Measurements from ENCODE around the gene HAAO. TPM values are rescaled to one million over a fixed set of nuclear protein-coding genes. Genes with fewer than 3 reads are reported as not detected.

HAAO gene
- total and polyA plus RNA-seq, 2 of the 8 experiments (the other 6 are each of a cell fraction or from before 2014, with no cell fraction given), result 2.5 to 7.0 TPM

DNA sequence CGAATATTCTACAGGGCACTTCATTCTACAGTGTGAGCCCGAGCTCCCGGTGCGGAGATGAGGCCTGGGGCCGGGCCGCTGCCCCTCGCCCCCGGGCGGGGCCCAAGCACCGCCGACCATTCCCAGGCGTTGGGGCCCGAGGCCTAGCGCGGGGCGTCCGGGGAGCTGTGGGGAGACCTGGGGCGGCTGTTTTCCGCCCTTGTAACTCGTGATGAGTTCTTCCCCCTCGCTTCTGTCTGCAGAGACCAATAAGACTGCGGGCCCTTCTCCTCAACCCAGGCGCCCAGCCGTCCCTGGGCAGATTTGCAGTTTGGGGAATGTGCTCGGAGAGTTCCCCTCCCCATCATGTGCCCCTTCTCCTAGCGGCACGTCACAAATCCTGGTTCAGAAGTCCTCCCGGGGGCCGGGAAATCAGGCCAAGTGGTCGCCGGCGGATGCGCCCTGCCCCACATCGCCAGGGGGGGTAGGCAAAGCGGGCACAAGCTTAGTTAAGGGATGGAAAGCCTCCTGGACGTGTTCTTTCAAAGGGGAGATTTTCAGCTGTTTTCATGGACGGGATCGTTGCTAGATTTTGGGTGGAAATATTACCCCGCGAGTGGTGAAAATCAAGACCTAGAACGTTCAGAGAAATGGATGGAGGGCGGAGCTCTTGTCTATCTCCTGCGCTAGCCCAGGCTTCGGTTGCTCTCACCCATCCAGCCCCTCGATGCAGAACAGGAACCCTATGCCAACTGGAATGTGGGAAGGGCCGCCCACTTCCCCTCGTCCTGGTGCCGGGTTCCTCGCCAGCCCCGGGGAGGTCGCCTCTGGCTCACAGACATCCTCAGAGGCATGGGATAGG is 18.8 kb upstream of the HAAO start (continued):
- no peak; the same call in 1 of the 2 replicates for TF ChIP-seq CHD1 (IDR thresholded peaks at IDR 0.05; ENCODE audit: low read depth, low read length)
- TF ChIP-seq CTBP2 (IDR thresholded peaks at IDR 0.05; ENCODE audit: borderline replicate concordance, insufficient read depth, insufficient read length, low read length), result peak; percentile 62
- no peak for TF ChIP-seq RXRA (IDR thresholded peaks at IDR 0.05; ENCODE audit: insufficient read depth, low read depth, low read length)
- peak; percentile 26 for TF ChIP-seq KDM4A (IDR thresholded peaks at IDR 0.05; ENCODE audit: low read depth, low read length, severe bottlenecking)
- 0 out of 2 replicates have a peak, but pooled peaks have one; percentile 43 for TF ChIP-seq SUZ12 (IDR thresholded peaks at IDR 0.05; ENCODE audit: low read length)
- TF ChIP-seq NRF1 (IDR thresholded peaks at IDR 0.05; ENCODE audit: low read depth, low read length), result no peak
- no peak for TF ChIP-seq KDM1A (IDR thresholded peaks at IDR 0.05; ENCODE audit: borderline replicate concordance, low read length)
- TF ChIP-seq YY1 (IDR thresholded peaks at IDR 0.05; ENCODE audit: low read depth, low read length), result no peak
- TF ChIP-seq MAX (IDR thresholded peaks at IDR 0.05), result peak; percentile 59
- 0 out of 2 replicates have a peak, but pooled peaks have one; percentile 3 for TF ChIP-seq SP4 (IDR thresholded peaks at IDR 0.05; ENCODE audit: low read length)
- no peak for TF ChIP-seq SIX5 (IDR thresholded peaks at IDR 0.05; ENCODE audit: low read depth, low read length)
- no peak for TF ChIP-seq CEBPB (IDR thresholded peaks at IDR 0.05; ENCODE audit: low read depth, low read length)
- 0 out of 2 replicates have a peak, but pooled peaks have one; percentile 39 for TF ChIP-seq SP1 (IDR thresholded peaks at IDR 0.05; ENCODE audit: low read depth, low read length)
- 0 out of 4 replicates have a peak, but pooled peaks of 1 of the 2 experiments have one; percentile 10 for TF ChIP-seq SIN3A (conservative IDR thresholded peaks at IDR 0.05 in 1 of 2, IDR thresholded peaks at IDR 0.05 in 1 of 2; ENCODE audit: low read depth in 1 of 2, low read length in 2 of 2)
- no peak; the same call in 1 of the 2 replicates for TF ChIP-seq POLR2AphosphoS5 (IDR thresholded peaks at IDR 0.05; ENCODE audit: low read depth, low read length)
- TF ChIP-seq RBBP5 (IDR thresholded peaks at IDR 0.05; ENCODE audit: borderline replicate concordance, low read depth, low read length), result peak; percentile 89; the same call in 1 of the 2 replicates
- TF ChIP-seq CBX8 (IDR thresholded peaks at IDR 0.05; ENCODE audit: borderline replicate concordance, low read depth, low read length), result no peak
- no peak for TF ChIP-seq SP2 (IDR thresholded peaks at IDR 0.05; ENCODE audit: low read length)
- TF ChIP-seq TBP (IDR thresholded peaks at IDR 0.05; ENCODE audit: low read depth, low read length), result no peak; the same call in 1 of the 2 replicates
- TF ChIP-seq, protein P1, sequence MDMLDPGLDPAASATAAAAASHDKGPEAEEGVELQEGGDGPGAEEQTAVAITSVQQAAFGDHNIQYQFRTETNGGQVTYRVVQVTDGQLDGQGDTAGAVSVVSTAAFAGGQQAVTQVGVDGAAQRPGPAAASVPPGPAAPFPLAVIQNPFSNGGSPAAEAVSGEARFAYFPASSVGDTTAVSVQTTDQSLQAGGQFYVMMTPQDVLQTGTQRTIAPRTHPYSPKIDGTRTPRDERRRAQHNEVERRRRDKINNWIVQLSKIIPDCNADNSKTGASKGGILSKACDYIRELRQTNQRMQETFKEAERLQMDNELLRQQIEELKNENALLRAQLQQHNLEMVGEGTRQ (IDR thresholded peaks at IDR 0.05; ENCODE audit: low read length), result peak; percentile 51; the same call in 1 of the 2 replicates
- peak; percentile 27; the same call in 1 of the 2 replicates for TF ChIP-seq PHF8 (conservative IDR thresholded peaks at IDR 0.05; ENCODE audit: low read depth, low read length)
- peak; percentile 19 for TF ChIP-seq TAF7 (optimal IDR thresholded peaks at IDR 0.05; ENCODE audit: borderline replicate concordance, low read depth, low read length)

All from H1 (cell line).